HepG2 (cell line): ENCODE data around the gene TRPC4AP. TPM values are rescaled to one million over a fixed set of nuclear protein-coding genes. Genes with fewer than 3 reads are reported as not detected.

Source experiments
- ARHGAP35 ChIP-seq: sonication (generic); formaldehyde crosslinking; IDR thresholded peaks from 2 replicates; pipeline ENCODE4 v1.9.0; 2022; ENCODE audit warnings: mild to moderate bottlenecking, inconsistent platforms, moderate library complexity, missing genetic modification reagents, borderline replicate concordance
- ATF7 ChIP-seq, 2 experiments: fragments of 450-650 bp in 1 of 2; sonication (generic) in 1 of 2; formaldehyde crosslinking in 1 of 2; IDR thresholded peaks; 2 replicates each; pipeline versions ENCODE4 v1.4.0 to v1.6.1; 2016 to 2020; ENCODE audit warnings: antibody characterized with exemption in 1 of 2, mild to moderate bottlenecking in 1 of 2, missing genetic modification reagents in 1 of 2
- DNMT3B ChIP-seq: conservative IDR thresholded peaks from 2 replicates; pipeline ENCODE4 v1.6.1; 2016; ENCODE audit warnings: missing biosample characterization, control low read depth
- KDM3A ChIP-seq: IDR thresholded peaks from 2 replicates; pipeline ENCODE4 v1.6.1; 2018; ENCODE audit warnings: low read depth, missing compliant biosample characterization
- MAFK ChIP-seq, 2 experiments: IDR thresholded peaks in 1 of 2; conservative IDR thresholded peaks in 1 of 2; 2 replicates each; pipeline ENCODE4 v1.6.1; 2011; ENCODE audit warnings: improper control_type of control experiment in 2 of 2, low read length in 2 of 2
- NFYC ChIP-seq: IDR thresholded peaks from 2 replicates; pipeline ENCODE4 v1.6.1; 2016; ENCODE audit warnings: missing genetic modification reagents, missing compliant biosample characterization
- TP53 ChIP-seq: sonication (generic); formaldehyde crosslinking; conservative IDR thresholded peaks from 2 replicates; pipeline ENCODE4 v1.4.0; 2020; ENCODE audit warnings: missing genetic modification reagents
- ZNF235 ChIP-seq: sonication (generic); formaldehyde crosslinking; IDR thresholded peaks from 2 replicates; pipeline ENCODE4 v1.8.1; 2023; ENCODE audit warnings: mild to moderate bottlenecking, missing genetic modification reagents, borderline replicate concordance
- ZNF263 ChIP-seq: sonication (generic); formaldehyde crosslinking; IDR thresholded peaks from 2 replicates; pipeline ENCODE4 v1.4.0; 2020; ENCODE audit warnings: missing genetic modification reagents
- ZNF446 ChIP-seq: sonication (generic); formaldehyde crosslinking; IDR thresholded peaks from 2 replicates; pipeline ENCODE4 v1.5.0; 2020; ENCODE audit warnings: mild to moderate bottlenecking, missing genetic modification reagents
- ZNF607 ChIP-seq: sonication (generic); formaldehyde crosslinking; IDR thresholded peaks from 2 replicates; pipeline ENCODE4 v1.5.1; 2020; ENCODE audit warnings: missing genetic modification reagents, mild to moderate bottlenecking, borderline replicate concordance
- ZNF614 ChIP-seq: IDR thresholded peaks from 2 replicates; pipeline ENCODE4 v1.6.1; 2018; ENCODE audit warnings: missing biosample characterization, missing genetic modification reagents, inconsistent platforms, borderline replicate concordance
- ZNF678 ChIP-seq: sonication (generic); formaldehyde crosslinking; IDR thresholded peaks from 2 replicates; pipeline ENCODE4 v1.4.0; 2020; ENCODE audit warnings: mild to moderate bottlenecking, missing genetic modification reagents
- ZSCAN25 ChIP-seq: sonication (generic); formaldehyde crosslinking; IDR thresholded peaks from 2 replicates; pipeline ENCODE4 v1.8.0; 2022; ENCODE audit warnings: mild to moderate bottlenecking, missing genetic modification reagents
- polyA plus RNA-seq, 8 experiments: library from polyadenylated mRNA; depleted of rRNA in 3 of 8; stranded (reverse) in 7 of 8; unstranded in 1 of 8; fragments of >200 nt; fragmentation: Illumina TruSeq in 4 of 8; extraction: Trizol in 4 of 8; gene quantifications; 2 replicates each; pipeline versions ENCODE4 v1.2.1 to v1.2.3, GENCODE V29; 2011 to 2016; ENCODE audit warnings: low read depth in 4 of 8, missing spikeins in 1 of 8, mixed read lengths in 1 of 8; ENCODE audit not compliant: insufficient read depth in 1 of 8
- total RNA-seq, 5 experiments: library from RNA; depleted of rRNA; stranded (reverse); fragments of >200 nt; fragmentation: Illumina TruSeq; extraction: Trizol; gene quantifications; 2 replicates each; pipeline ENCODE4 v1.2.3, GENCODE V29; 2016; ENCODE audit warnings: low read depth in 1 of 5
- TF ChIP-seq, protein P1 (sequence below), 2 experiments: IDR thresholded peaks; 2 replicates each; pipeline ENCODE4 v1.6.1; 2011 to 2012; ENCODE audit warnings: low read length in 2 of 2, borderline replicate concordance in 1 of 2, low read depth in 1 of 2, mild to moderate bottlenecking in 1 of 2, moderate library complexity in 1 of 2
- TF ChIP-seq, protein P2 (sequence below): sonication (generic); formaldehyde crosslinking; IDR thresholded peaks from 2 replicates; pipeline ENCODE4 v1.4.0; 2020; ENCODE audit warnings: missing genetic modification reagents, borderline replicate concordance
- TF ChIP-seq, protein P3 (sequence below): sonication (generic); formaldehyde crosslinking; IDR thresholded peaks from 2 replicates; pipeline ENCODE4 v1.5.0; 2020; ENCODE audit warnings: mild to moderate bottlenecking, missing genetic modification reagents
- TF ChIP-seq, protein P4 (sequence below): sonication (generic); formaldehyde crosslinking; IDR thresholded peaks from 2 replicates; pipeline ENCODE4 v1.5.0; 2020; ENCODE audit warnings: missing genetic modification reagents

Gene TRPC4AP
- total and polyA plus RNA-seq, 2 of the 13 experiments (the other 11 are each of a cell fraction or from before 2014, with no cell fraction given) = 136 to 137 TPM

DNA sequence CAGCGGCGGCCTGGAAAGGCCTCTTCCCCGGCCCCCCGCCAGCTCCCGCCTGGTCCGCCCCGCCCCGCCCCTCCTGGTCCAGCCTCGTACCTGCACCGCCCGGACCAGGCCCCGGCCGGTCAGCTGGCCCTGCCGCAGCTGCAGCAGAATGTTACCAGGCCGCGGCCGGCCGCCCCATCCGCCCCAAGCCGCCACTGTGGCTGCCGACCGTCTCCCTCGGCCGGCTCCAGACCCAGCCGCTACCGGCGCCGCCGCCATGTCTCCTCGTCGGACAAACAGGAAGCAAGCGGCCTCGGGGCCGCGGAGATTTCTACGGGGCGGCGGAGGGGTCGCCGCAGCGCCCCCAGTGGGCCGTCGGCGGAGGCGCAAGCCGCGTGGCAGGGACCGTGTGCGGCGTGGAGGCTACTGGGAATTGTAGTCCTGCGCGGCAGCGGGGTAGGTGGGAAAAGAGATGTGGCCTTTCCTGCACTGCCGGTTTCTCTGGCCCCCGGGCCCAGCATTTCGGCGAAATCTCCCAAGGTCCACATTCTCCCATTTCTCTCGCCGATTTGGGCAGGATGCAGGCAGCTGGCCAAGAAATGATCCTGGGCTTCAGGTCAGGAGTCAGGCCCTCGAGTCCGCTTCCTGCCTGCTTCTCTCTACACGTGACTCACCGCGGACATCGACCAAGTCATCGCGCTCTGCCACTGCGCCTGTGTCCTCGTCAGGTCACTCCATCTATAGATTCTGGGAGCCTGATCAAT, at the start of gene TRPC4AP (continued):
- TF ChIP-seq, protein P1, sequence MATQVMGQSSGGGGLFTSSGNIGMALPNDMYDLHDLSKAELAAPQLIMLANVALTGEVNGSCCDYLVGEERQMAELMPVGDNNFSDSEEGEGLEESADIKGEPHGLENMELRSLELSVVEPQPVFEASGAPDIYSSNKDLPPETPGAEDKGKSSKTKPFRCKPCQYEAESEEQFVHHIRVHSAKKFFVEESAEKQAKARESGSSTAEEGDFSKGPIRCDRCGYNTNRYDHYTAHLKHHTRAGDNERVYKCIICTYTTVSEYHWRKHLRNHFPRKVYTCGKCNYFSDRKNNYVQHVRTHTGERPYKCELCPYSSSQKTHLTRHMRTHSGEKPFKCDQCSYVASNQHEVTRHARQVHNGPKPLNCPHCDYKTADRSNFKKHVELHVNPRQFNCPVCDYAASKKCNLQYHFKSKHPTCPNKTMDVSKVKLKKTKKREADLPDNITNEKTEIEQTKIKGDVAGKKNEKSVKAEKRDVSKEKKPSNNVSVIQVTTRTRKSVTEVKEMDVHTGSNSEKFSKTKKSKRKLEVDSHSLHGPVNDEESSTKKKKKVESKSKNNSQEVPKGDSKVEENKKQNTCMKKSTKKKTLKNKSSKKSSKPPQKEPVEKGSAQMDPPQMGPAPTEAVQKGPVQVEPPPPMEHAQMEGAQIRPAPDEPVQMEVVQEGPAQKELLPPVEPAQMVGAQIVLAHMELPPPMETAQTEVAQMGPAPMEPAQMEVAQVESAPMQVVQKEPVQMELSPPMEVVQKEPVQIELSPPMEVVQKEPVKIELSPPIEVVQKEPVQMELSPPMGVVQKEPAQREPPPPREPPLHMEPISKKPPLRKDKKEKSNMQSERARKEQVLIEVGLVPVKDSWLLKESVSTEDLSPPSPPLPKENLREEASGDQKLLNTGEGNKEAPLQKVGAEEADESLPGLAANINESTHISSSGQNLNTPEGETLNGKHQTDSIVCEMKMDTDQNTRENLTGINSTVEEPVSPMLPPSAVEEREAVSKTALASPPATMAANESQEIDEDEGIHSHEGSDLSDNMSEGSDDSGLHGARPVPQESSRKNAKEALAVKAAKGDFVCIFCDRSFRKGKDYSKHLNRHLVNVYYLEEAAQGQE (IDR thresholded peaks at IDR 0.05; ENCODE audit: borderline replicate concordance in 1 of 2, low read depth in 1 of 2, low read length in 2 of 2) = peak in 1 of 2 experiments; percentile 74; a peak in 2 of 4 replicates
- TF ChIP-seq ZNF235 (CRISPR knock-in tag) = peak; percentile 99
- TF ChIP-seq ZNF446 (CRISPR knock-in tag) = peak; percentile 88; the same call in 1 of the 2 replicates
- TF ChIP-seq ZNF678 (CRISPR knock-in tag) = peak; percentile 95
- peak; percentile 98 for TF ChIP-seq ZNF607 (CRISPR knock-in tag)
- TF ChIP-seq KDM3A (CRISPR knock-in tag) = peak; percentile 96
- TF ChIP-seq ARHGAP35 (CRISPR knock-in tag) = peak; percentile 91
- TF ChIP-seq TP53 (CRISPR knock-in tag) = peak; percentile 95
- TF ChIP-seq ZNF263 (CRISPR knock-in tag) = peak; percentile 84
- TF ChIP-seq ZNF614 (CRISPR knock-in tag) = peak; percentile 98
- TF ChIP-seq NFYC (CRISPR knock-in tag) = peak; percentile 34
- TF ChIP-seq, protein P2, sequence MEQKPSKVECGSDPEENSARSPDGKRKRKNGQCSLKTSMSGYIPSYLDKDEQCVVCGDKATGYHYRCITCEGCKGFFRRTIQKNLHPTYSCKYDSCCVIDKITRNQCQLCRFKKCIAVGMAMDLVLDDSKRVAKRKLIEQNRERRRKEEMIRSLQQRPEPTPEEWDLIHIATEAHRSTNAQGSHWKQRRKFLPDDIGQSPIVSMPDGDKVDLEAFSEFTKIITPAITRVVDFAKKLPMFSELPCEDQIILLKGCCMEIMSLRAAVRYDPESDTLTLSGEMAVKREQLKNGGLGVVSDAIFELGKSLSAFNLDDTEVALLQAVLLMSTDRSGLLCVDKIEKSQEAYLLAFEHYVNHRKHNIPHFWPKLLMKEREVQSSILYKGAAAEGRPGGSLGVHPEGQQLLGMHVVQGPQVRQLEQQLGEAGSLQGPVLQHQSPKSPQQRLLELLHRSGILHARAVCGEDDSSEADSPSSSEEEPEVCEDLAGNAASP (CRISPR knock-in tag) = no peak; the same call in 1 of the 2 replicates
- TF ChIP-seq DNMT3B (CRISPR knock-in tag) = 0 out of 2 replicates have a peak, but pooled peaks have one; percentile 90
- no peak for TF ChIP-seq ATF7 (IDR thresholded peaks at IDR 0.05)
- peak; percentile 84 for TF ChIP-seq ATF7 (CRISPR knock-in tag; IDR thresholded peaks at IDR 0.05)
- TF ChIP-seq, protein P3, sequence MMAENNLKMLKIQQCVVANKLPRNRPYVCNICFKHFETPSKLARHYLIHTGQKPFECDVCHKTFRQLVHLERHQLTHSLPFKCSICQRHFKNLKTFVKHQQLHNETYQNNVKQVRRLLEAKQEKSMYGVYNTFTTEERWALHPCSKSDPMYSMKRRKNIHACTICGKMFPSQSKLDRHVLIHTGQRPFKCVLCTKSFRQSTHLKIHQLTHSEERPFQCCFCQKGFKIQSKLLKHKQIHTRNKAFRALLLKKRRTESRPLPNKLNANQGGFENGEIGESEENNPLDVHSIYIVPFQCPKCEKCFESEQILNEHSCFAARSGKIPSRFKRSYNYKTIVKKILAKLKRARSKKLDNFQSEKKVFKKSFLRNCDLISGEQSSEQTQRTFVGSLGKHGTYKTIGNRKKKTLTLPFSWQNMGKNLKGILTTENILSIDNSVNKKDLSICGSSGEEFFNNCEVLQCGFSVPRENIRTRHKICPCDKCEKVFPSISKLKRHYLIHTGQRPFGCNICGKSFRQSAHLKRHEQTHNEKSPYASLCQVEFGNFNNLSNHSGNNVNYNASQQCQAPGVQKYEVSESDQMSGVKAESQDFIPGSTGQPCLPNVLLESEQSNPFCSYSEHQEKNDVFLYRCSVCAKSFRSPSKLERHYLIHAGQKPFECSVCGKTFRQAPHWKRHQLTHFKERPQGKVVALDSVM (CRISPR knock-in tag) = peak; percentile 77
- TF ChIP-seq, protein P4, sequence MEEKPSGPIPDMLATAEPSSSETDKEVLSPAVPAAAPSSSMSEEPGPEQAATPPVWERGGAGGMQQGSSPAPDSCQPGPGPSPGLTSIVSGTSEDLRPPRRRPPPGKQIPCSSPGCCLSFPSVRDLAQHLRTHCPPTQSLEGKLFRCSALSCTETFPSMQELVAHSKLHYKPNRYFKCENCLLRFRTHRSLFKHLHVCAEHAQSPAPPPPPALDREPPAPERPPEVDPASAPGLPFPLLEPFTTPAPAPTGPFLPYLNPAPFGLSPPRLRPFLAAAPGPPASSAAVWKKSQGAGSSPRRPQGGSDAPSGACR = peak; percentile 96
- no peak for TF ChIP-seq MAFK (conservative IDR thresholded peaks at IDR 0.05 in 1 of 2, IDR thresholded peaks at IDR 0.05 in 1 of 2; ENCODE audit: low read length in 2 of 2)
- TF ChIP-seq ZSCAN25 (CRISPR knock-in tag) = peak; percentile 22; the same call in 1 of the 2 replicates
